Ammon's horn (tissue), 1 donor: ENCODE results near the gene SAMSN1.

ENCODE experiments used
- DNase-seq: peaks from one replicate; pipeline ENCODE4 v3.0.0-alpha.2; 2016; ENCODE audit warnings: low spot score

SAMSN1 gene

DNA sequence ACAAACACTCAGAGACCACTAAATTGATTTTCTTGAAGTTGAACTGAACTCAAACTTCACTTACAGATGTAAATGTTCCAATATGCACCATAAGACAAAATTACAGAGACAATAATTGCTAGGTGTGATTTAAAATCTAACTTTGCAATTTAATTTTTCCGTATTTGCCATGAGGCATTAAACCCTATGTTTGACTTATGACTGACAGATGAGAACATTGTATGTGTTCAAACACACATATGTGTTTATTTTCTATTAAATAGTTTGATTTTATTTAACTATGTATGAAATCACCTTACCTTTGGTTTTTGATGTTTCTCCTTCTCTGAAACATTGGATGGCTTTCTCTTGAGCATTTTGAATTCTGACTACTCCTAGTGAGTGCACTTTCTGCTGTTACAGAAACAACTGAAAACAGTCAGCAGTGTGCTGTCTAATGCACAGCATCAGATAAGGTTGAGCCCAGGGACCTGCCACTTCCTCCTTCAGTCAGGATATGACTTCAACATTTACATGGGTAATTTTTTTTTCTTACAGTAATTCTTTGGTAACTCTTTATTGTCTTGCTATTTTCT is at the start of gene SAMSN1:
Gene SAMSN1, minus strand, starts transcription at position 410 of the 575 bp plus-strand sequence. Its CDS starts 54 bp downstream, at position 356.
- peak; percentile 45 for DNase-seq

GRCh38 chr21:14595449-14595848 is 49.3 kb upstream of the SAMSN1 start:
- no peak for DNase-seq

GRCh38 chr21:14594967-14595366 is 48.9 kb upstream of the SAMSN1 start:
- no peak for DNase-seq

GRCh38 chr21:14593230-14593629 is 47.1 kb upstream of the SAMSN1 start:
- no peak for DNase-seq

GRCh38 chr21:14592296-14593000 is 46.3 kb upstream of the SAMSN1 start:
- peak; percentile 5 for DNase-seq

DNA sequence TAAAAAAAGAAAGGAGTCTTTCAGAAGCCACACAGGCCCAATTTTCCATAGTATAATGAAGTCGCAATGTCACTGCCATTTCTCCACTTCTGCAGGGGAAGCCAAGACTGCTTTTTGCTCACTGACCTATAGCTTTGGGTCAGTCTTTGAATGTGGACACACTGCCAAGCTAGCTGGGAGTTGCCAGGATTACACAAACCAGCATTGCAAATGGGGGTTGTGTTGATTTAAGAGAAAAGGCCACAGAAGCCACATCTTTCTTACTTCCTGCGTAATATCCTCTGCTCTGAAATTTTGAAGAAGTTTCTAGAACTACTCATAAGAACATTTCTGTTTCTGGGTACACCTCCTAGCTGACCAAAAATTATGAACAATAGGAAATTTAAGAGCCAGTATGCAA is 45.8 kb upstream of the SAMSN1 start:
- DNase-seq, result peak; percentile 43

DNA sequence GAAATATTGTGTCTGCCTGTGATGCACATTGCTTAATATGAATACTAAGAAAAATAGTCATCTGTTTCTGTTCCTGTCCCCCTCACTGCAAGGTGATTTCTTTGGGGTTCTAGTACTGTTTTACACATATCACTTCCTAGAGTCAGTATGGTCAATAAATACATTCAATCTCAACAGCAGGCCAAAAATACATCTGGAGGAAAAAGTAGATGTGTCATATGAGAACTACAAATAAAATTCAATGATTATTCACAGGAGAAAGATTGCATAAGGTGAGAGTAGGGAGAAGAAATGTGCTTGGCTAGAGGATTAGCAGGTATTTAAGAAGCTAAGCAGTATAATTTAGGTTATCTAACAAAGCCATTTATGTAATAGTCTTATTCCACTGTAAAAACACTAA is 45.3 kb upstream of the SAMSN1 start:
- DNase-seq, result no peak

DNA sequence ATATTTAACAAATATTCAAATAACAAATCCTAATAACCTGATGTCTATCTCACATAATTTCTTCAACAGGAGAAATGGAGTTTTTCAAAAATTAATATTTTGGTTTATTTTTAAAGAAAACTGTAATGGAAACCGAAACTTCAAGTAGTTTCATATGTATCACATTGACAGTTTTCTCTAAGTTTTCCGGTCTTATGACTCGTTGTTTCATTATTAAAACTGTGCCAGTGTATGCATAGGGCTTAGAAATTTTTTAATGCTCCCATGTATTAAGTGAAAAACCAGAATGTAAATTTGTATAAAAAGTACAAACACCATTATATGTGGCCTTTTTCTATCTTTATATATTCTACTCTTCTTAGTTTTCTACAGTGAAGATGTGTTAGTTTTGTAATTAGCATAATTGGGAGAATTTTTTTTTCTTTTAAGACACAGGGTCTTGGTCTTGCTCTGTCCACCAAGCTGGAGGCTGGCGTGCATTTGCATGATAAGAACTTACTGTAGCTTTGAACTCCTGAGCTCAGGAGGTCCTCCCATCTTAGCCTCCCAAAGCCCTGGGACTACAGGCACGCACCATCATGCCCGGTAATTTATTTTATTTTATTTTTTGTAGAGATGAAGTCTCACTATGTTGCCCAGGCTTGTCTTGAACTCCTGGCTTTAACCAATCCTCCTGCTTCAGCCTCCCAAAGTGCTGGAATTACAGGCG is 43.9 kb upstream of the SAMSN1 start:
- DNase-seq, result no peak

GRCh38 chr21:14587266-14587665 is 41.2 kb upstream of the SAMSN1 start:
- no peak for DNase-seq

- DNase-seq, result no peak
Observed at GRCh38 chr21:14585122-14585521, 39.0 kb upstream of the SAMSN1 start.

DNA sequence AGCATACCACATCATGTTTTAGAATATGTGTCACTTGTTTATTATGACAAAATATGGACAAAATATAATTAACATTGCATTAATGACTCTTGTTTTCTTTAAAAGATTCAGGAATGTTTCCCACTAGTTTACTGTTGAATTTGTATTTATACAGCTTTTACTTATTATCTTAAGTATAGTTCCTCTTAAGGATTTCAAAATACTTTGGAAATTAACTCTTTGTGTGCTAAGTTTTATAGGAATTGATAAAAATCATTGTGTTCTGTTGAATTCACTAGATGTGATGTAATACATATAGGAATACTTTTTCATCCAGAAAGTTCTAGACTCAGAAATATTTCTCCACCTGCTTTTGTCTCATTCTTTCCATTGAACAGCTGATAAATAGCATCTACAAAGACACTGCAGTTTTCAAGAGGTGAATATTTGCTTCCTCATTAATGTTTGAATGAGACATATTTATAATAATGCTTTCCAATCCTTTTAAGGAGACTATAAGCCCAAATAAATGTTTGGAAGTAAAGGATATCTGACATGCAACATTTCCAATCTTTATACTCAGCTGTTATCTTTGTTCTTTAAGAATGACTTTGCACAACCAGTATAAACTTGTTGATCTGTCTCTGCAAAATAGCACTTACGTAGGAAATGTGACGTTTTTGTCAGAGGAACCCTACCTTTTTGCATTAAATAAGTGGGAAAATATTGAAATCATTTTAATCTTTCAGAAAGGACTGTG is 38.4 kb upstream of the SAMSN1 start:
- no peak for DNase-seq

GRCh38 chr21:14583629-14584255 is 37.6 kb upstream of the SAMSN1 start:
- no peak for DNase-seq

GRCh38 chr21:14582934-14583628 is 37.0 kb upstream of the SAMSN1 start:
- DNase-seq, result no peak

DNA sequence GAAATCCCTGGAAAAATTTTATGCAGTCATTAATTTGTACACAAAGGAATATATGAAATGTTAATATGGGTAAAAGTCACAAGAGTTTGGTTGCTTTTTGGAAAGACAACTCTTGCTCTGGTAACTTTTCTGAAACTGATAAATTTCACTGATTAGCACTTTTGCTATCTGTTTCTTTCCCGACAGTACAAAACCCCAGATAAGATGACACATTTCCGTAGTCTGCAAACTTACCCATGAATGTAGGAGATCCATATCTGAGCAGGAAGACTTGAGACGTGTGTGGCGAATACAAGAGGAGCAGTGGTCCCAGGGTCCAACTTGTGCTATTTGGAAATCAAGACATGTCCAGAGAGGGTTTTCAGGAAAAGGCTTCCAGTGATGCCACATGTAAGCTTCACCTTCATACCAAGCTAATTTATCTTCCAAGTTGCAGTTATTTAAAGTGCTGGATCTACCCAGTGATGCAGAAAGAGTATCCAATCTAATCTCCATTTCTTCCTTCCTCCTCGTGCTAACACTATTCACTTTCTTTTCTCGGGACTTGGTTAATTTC is 35.9 kb upstream of the SAMSN1 start:
- no peak for DNase-seq

DNA sequence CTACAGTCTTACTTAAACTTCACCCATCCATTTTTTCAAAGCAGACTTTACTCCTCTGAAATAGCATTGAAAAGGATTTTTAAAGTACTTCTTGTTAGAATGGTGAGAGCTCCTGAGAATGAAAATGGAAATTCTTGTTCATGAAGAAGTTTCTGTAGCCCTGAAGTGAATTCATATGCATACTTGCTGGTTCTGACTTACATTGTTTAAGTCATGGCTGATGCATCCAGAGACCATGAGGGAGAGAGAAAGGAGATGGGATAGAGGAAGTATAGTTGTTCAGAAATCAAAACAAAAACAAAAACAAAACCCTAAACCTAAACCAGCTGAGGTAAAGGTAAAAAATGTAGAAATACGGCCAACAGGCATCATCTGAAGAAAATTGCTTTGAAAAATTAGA is 27.1 kb upstream of the SAMSN1 start:
- no peak for DNase-seq

DNA sequence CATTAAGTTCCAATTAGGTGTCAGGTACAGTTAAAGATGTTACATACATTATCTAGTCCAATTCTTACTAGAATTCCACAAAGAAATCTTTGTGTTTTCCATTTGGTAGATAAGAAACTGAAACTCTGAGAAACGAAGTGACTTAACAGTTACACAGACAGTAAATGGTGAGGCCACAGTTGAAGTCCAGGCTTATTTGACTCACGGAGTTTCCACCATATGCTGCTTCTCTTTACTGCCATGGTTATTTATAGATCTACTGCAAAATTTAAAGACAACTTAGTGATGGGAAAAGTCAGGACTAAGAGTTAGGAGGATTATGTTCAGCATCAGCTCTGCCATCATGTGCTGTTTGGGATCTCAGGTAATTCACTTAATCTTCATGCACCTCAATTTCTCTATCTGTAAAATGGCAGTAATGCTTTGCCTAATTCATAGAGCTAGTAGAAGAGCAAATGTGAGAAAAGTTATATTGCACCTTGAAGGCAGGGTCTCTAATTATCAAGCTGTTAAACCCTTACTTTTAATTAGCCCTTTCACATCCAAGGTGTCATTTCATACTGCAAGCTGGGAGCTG is 26.2 kb upstream of the SAMSN1 start:
- no peak for DNase-seq

- no peak for DNase-seq
Observed at GRCh38 chr21:14569868-14570267, 23.8 kb upstream of the SAMSN1 start.

DNA sequence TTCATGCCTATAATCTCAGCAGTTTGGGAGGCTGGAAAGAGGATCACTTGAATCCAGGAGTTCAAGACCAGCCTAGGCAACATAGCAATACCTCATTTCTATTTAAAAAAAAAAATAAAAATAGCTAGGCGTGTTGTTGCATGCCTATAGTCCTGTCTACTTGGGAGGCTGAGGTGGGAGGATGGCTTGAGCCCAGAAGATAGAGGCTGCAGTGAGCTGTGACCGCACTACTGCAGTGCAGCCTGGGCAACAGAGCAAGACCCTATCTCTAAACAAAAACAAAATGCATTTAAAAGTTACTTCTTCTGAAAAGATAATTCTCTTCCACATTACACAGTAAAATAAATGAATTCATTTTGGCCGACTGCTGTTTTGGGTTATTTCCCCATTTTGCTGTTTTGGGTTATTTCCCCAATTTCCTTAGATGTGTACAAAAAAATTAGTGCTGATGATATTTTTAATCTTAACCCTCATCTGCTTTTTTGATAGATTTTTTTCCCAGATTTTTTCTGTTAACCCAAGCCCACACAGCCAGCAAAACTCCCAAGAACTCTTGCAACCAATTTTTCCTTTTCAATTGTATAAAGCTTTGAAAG is 23.0 kb upstream of the SAMSN1 start:
- no peak for DNase-seq

DNA sequence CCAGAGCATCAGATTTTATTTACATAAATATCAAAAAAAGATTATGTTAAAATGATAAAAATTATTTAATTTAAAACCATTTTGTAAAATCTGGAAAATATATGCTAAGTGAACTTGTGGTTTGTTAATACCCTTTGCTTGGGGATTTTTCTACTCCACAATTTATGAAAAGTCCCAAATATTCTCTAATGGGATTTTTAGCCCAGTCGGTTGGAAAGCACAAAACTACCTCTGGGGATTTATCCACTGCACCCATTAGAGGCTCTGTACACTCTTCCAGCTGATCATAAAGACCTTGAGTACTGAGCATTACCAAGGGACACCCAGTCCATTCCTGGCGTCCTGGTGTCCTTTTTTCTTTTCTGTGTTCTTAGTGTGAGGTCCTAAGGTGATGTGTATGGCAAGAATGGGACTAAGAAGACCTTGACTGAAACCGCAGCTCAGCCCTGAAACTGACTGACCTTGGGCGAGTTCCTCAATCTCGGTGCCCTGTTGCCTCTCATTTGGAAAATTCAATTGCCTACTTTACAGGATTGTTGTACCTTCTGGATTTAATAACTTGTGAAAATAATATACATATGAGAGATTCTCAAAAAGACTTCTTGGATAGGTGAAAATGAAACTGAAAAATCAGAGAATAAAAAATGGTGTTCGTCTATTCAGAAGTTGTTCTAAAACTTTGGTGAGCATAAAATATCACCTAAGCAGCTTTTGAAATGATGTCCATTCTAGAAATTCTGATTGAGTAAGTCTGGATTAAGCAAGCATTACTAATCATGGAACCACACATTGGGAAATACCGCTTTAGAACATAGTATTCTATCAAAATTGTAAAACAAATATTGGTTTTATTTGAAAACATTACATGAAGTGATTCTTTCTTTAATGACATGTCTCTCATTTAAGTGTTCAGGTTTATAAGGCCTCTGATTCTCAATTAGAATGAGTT is 21.5 kb upstream of the SAMSN1 start:
- DNase-seq, result peak; percentile 9
